Cerebellar cortex (tissue), 1 donor: Measurements from ENCODE around the gene C12orf42.

Experiments
- DNase-seq: peaks from one replicate; pipeline ENCODE4 v3.0.0-alpha.2; 2015; ENCODE audit warnings: low spot score

The C12orf42 gene

GRCh38 chr12:103423516-103423910, 72.3 kb downstream of the C12orf42 start:
- no peak for DNase-seq

- no peak for DNase-seq
Measured at GRCh38 chr12:103422746-103423515, 72.8 kb downstream of the C12orf42 start.

GRCh38 chr12:103422328-103422727, 73.4 kb downstream of the C12orf42 start:
- no peak for DNase-seq

GRCh38 chr12:103421402-103421801, 74.4 kb downstream of the C12orf42 start:
- DNase-seq = no peak

GRCh38 chr12:103415681-103416080, 80.1 kb downstream of the C12orf42 start:
- no peak for DNase-seq

GRCh38 chr12:103401421-103401820, 94.3 kb downstream of the C12orf42 start:
- no peak for DNase-seq

GRCh38 chr12:103399986-103400385, 95.8 kb downstream of the C12orf42 start:
- DNase-seq = no peak

- DNase-seq = no peak
Measured at GRCh38 chr12:103397536-103397935, 98.2 kb downstream of the C12orf42 start.

- DNase-seq = no peak
Measured at GRCh38 chr12:103392722-103393121, 103.0 kb downstream of the C12orf42 start.

GRCh38 chr12:103391103-103391502, 104.7 kb downstream of the C12orf42 start:
- no peak for DNase-seq

- no peak for DNase-seq
Measured at GRCh38 chr12:103387385-103387784, 108.4 kb downstream of the C12orf42 start.

GRCh38 chr12:103386451-103386850, 109.3 kb downstream of the C12orf42 start:
- no peak for DNase-seq

- no peak for DNase-seq
Measured at GRCh38 chr12:103382736-103383346, 112.9 kb downstream of the C12orf42 start.

- no peak for DNase-seq
Measured at GRCh38 chr12:103382119-103382518, 113.6 kb downstream of the C12orf42 start.

GRCh38 chr12:103379670-103380069, 116.1 kb downstream of the C12orf42 start:
- DNase-seq = no peak

- no peak for DNase-seq
Measured at GRCh38 chr12:103373088-103373523, 122.7 kb downstream of the C12orf42 start.

- no peak for DNase-seq
Measured at GRCh38 chr12:103369929-103370328, 125.8 kb downstream of the C12orf42 start.

GRCh38 chr12:103368167-103368566, 127.6 kb downstream of the C12orf42 start:
- no peak for DNase-seq

GRCh38 chr12:103354403-103354802, 141.4 kb downstream of the C12orf42 start:
- DNase-seq = no peak

- no peak for DNase-seq
Measured at GRCh38 chr12:103353913-103354312, 141.9 kb downstream of the C12orf42 start.

- DNase-seq = no peak
Measured at GRCh38 chr12:103350116-103350515, 145.7 kb downstream of the C12orf42 start.

- DNase-seq = no peak
Measured at GRCh38 chr12:103348935-103349334, 146.8 kb downstream of the C12orf42 start.

GRCh38 chr12:103336940-103337339, 158.8 kb downstream of the C12orf42 start:
- no peak for DNase-seq

- peak; percentile 6 for DNase-seq
Measured at GRCh38 chr12:103334466-103334865, 161.3 kb downstream of the C12orf42 start.
